ENCODE data around the gene APOBEC4.

DNA sequence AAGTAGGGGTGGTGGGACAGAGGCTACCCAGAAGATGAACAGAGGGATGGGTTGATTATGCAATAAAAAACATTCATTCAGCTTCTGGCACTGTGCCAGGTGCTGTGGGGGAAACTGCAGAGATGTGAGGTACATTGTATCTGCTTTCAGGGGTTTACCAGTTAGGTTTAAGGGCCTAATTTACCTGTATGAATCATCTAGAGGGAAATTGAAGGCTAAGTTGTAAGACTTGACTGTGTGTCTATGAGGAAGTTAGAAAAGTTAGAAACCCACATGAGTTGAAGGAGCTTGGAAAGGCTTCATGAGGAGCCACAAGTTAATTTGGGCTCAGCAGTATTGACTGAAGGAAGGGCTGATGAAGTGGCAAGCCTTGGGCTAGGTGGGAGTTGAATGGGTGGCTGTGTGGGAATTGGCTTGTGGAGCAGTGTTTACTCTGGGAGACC is 36.7 kb upstream of the APOBEC4 start:
- TF ChIP-seq, protein P1, sequence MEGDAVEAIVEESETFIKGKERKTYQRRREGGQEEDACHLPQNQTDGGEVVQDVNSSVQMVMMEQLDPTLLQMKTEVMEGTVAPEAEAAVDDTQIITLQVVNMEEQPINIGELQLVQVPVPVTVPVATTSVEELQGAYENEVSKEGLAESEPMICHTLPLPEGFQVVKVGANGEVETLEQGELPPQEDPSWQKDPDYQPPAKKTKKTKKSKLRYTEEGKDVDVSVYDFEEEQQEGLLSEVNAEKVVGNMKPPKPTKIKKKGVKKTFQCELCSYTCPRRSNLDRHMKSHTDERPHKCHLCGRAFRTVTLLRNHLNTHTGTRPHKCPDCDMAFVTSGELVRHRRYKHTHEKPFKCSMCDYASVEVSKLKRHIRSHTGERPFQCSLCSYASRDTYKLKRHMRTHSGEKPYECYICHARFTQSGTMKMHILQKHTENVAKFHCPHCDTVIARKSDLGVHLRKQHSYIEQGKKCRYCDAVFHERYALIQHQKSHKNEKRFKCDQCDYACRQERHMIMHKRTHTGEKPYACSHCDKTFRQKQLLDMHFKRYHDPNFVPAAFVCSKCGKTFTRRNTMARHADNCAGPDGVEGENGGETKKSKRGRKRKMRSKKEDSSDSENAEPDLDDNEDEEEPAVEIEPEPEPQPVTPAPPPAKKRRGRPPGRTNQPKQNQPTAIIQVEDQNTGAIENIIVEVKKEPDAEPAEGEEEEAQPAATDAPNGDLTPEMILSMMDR (IDR thresholded peaks at IDR 0.05), result no peak
- no peak for TF ChIP-seq POLR2A (IDR thresholded peaks at IDR 0.05)
- no peak for TF ChIP-seq POLR2AphosphoS5 (IDR thresholded peaks at IDR 0.05)
